ENCODE data around the gene MARCHF3. TPM values are rescaled to one million over a fixed set of nuclear protein-coding genes. Genes with fewer than 3 reads are reported as not detected.

The MARCHF3 gene
- total and polyA plus RNA-seq, 2 of the 13 experiments (the other 11 are each of a cell fraction or from before 2014, with no cell fraction given) = 4.8 to 11.9 TPM

- peak; percentile 88 for TF ChIP-seq E2F5 (CRISPR knock-in tag; conservative IDR thresholded peaks at IDR 0.05)
- TF ChIP-seq GPN1 (CRISPR knock-in tag; IDR thresholded peaks at IDR 0.05; ENCODE audit: borderline replicate concordance) = 0 out of 2 replicates have a peak, but pooled peaks have one; percentile 37
- no peak for TF ChIP-seq ZNF75D (CRISPR knock-in tag; IDR thresholded peaks at IDR 0.05; ENCODE audit: borderline replicate concordance)
- peak; percentile 92 for TF ChIP-seq TFDP1 (CRISPR knock-in tag; IDR thresholded peaks at IDR 0.05; ENCODE audit: borderline replicate concordance)
- TF ChIP-seq ZNF121 (CRISPR knock-in tag; IDR thresholded peaks at IDR 0.05) = no peak; the same call in 1 of the 2 replicates
- peak; percentile 65 for TF ChIP-seq SRY (CRISPR knock-in tag; IDR thresholded peaks at IDR 0.05)
- no peak for TF ChIP-seq ZNF251 (CRISPR knock-in tag; IDR thresholded peaks at IDR 0.05)
- no peak for TF ChIP-seq ATF3 (CRISPR knock-in tag; IDR thresholded peaks at IDR 0.05)
- TF ChIP-seq HNF1B (CRISPR knock-in tag; IDR thresholded peaks at IDR 0.05) = peak; percentile 29; the same call in 1 of the 2 replicates
- 0 out of 2 replicates have a peak, but pooled peaks have one; percentile 1 for TF ChIP-seq PLSCR1 (CRISPR knock-in tag; IDR thresholded peaks at IDR 0.05; ENCODE audit: borderline replicate concordance)
- no peak for TF ChIP-seq FOXJ3 (CRISPR knock-in tag; IDR thresholded peaks at IDR 0.05; ENCODE audit: borderline replicate concordance)
- no peak; the same call in 1 of the 2 replicates for TF ChIP-seq TBX3 (IDR thresholded peaks at IDR 0.05; ENCODE audit: borderline replicate concordance)
- TF ChIP-seq ZNF460 (CRISPR knock-in tag; IDR thresholded peaks at IDR 0.05; ENCODE audit: borderline replicate concordance) = no peak; the same call in 1 of the 2 replicates
- no peak for TF ChIP-seq ARHGAP35 (CRISPR knock-in tag; IDR thresholded peaks at IDR 0.05; ENCODE audit: borderline replicate concordance)
- no peak; the same call in 1 of the 2 replicates for TF ChIP-seq RELA (CRISPR knock-in tag; IDR thresholded peaks at IDR 0.05)
- TF ChIP-seq ZFP36L1 (CRISPR knock-in tag; IDR thresholded peaks at IDR 0.05) = peak; percentile 77; the same call in 1 of the 2 replicates
- peak; percentile 72; the same call in 1 of the 2 replicates for TF ChIP-seq ZFP41 (CRISPR knock-in tag; IDR thresholded peaks at IDR 0.05; ENCODE audit: borderline replicate concordance)
- no peak for TF ChIP-seq LCORL (IDR thresholded peaks at IDR 0.05)
- TF ChIP-seq LCORL (CRISPR knock-in tag; IDR thresholded peaks at IDR 0.05) = peak; percentile 57; the same call in 1 of the 2 replicates
- TF ChIP-seq EED (CRISPR knock-in tag; IDR thresholded peaks at IDR 0.05) = peak; percentile 56; the same call in 1 of the 2 replicates
- TF ChIP-seq ZNF605 (CRISPR knock-in tag; IDR thresholded peaks at IDR 0.05) = peak; percentile 97
- TF ChIP-seq ZBTB46 (CRISPR knock-in tag; IDR thresholded peaks at IDR 0.05; ENCODE audit: borderline replicate concordance) = 0 out of 2 replicates have a peak, but pooled peaks have one; percentile 37
Observed at GRCh38 chr5:127030259-127031146, at the start of gene MARCHF3 (continued).
